ENCODE data around the gene NEURL1B.

GRCh38 chr5:172681421-172681820 lies 40.4 kb downstream of the NEURL1B start:
- TF ChIP-seq YY1 (IDR thresholded peaks at IDR 0.05; ENCODE audit: insufficient read depth, insufficient read length) = no peak
- TF ChIP-seq ZNF274 (IDR thresholded peaks at IDR 0.05; ENCODE audit: low read depth, low read length) = no peak
